ENCODE data around the gene RERE.

The RERE gene

DNA sequence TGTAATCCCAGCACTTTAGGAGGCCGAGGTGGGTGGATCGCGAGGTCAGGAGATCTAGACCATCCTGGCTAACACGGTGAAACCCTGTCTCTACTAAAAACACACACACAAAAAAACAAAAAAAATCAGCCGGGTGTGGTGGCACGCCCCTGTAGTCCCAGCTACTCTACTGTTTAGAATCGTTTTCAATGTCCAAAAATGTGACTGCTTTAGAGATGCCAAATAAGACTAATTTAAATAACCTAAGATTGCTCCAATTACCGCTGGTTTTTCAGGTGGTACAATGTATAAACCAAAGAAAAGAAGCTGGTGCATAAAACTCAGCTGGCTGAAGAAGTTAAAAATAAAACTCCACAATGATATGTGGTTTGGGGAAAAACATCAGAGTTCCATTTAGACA, 132.0 kb downstream of the RERE start:
- H2BK15ac ChIP-seq (ENCODE audit: low read length): no peak overlapping the region
- H2BK120ac ChIP-seq (ENCODE audit: low read depth, low read length): no peak overlapping the region
- no CpG with 5 or more reads among the region's 8 CpGs for WGBS, 2 donors (ENCODE audit: extremely low coverage in 2 of 2, insufficient read length in 2 of 2, insufficient replicate concordance in 1 of 2)
- H3K79me1 ChIP-seq (ENCODE audit: low read depth, low read length): no peaks in the 10 kb centered on the region
- H3K4me1 ChIP-seq (ENCODE audit: control insufficient read depth in 2 of 2, insufficient read depth in 1 of 2, low read depth in 1 of 2, low read length in 2 of 2): peaks cover 4 to 8% of the 10 kb centered on the region in 2 donors
- no peak overlapping the region for H3K14ac ChIP-seq (ENCODE audit: low read length)
- DNase-seq (ENCODE audit: low spot score): no peak
- no peaks in the 10 kb centered on the region for H3K27me3 ChIP-seq (ENCODE audit: control insufficient read depth in 3 of 3, insufficient read depth in 3 of 3, low read depth in 1 of 3, low read length in 3 of 3)
- no peak overlapping the region for H3K4me3 ChIP-seq (ENCODE audit: low read length in 2 of 2)
- no peak overlapping the region for H3K4ac ChIP-seq (ENCODE audit: low read length)
- no peak overlapping the region for H2BK5ac ChIP-seq (ENCODE audit: low read length)
- H2AFZ ChIP-seq (ENCODE audit: low read length): no peak overlapping the region
- H3K36me3 ChIP-seq (replicated peaks in 1 of 2; ENCODE audit: control insufficient read depth in 2 of 2, insufficient read depth in 2 of 2, low read length in 2 of 2): peaks cover 0 to 12% of the 10 kb centered on the region in 2 donors
- no peak overlapping the region for H3K18ac ChIP-seq (ENCODE audit: low read length)
- no peak overlapping the region for H3K23ac ChIP-seq (ENCODE audit: low read depth, low read length, poor library complexity)
- H4K8ac ChIP-seq (ENCODE audit: low read depth, low read length): no peak overlapping the region
- H3K9me3 ChIP-seq (replicated peaks in 1 of 2; ENCODE audit: control insufficient read depth in 2 of 2, insufficient read depth in 1 of 2, low read depth in 1 of 2, low read length in 2 of 2): peaks cover 0 to 10% of the 10 kb centered on the region in 2 donors
- no peak overlapping the region for H2BK12ac ChIP-seq (ENCODE audit: low read length)
- no peak overlapping the region for H2AK5ac ChIP-seq (ENCODE audit: low read depth, low read length)
- no peak overlapping the region for H3K27ac ChIP-seq (replicated peaks; ENCODE audit: low read length)
- H4K91ac ChIP-seq (ENCODE audit: low read depth, low read length, poor library complexity): no peak overlapping the region
- no peak overlapping the region for H3K4me2 ChIP-seq (ENCODE audit: insufficient read depth, low read length, poor library complexity, severe bottlenecking)
- no peak overlapping the region for H3K9ac ChIP-seq (ENCODE audit: low read depth, low read length, poor library complexity)

- no peak overlapping the region for H2BK120ac ChIP-seq (ENCODE audit: low read depth, low read length)
- no peak overlapping the region for H3K18ac ChIP-seq (ENCODE audit: low read length)
- no peak overlapping the region for H3K14ac ChIP-seq (ENCODE audit: low read length)
- no peak overlapping the region for H3K27ac ChIP-seq (replicated peaks; ENCODE audit: low read length)
- WGBS, 2 donors (ENCODE audit: extremely low coverage in 2 of 2, insufficient read length in 2 of 2, insufficient replicate concordance in 1 of 2): no CpG with 5 or more reads among the region's 1 CpG
- no peak overlapping the region for H3K23ac ChIP-seq (ENCODE audit: low read depth, low read length, poor library complexity)
- H3K4ac ChIP-seq (ENCODE audit: low read length): no peak overlapping the region
- H3K9me3 ChIP-seq (replicated peaks in 1 of 2; ENCODE audit: control insufficient read depth in 2 of 2, insufficient read depth in 1 of 2, low read depth in 1 of 2, low read length in 2 of 2): peaks cover 0 to 1% of the 10 kb centered on the region in 2 donors
- peaks cover 6 to 8% of the 10 kb centered on the region in 2 donors for H3K4me1 ChIP-seq (ENCODE audit: control insufficient read depth in 2 of 2, insufficient read depth in 1 of 2, low read depth in 1 of 2, low read length in 2 of 2)
- H3K27me3 ChIP-seq (ENCODE audit: control insufficient read depth in 3 of 3, insufficient read depth in 3 of 3, low read depth in 1 of 3, low read length in 3 of 3): no peaks in the 10 kb centered on the region
- H4K91ac ChIP-seq (ENCODE audit: low read depth, low read length, poor library complexity): no peak overlapping the region
- H2BK15ac ChIP-seq (ENCODE audit: low read length): no peak overlapping the region
- DNase-seq (ENCODE audit: low spot score): no peak
- H3K4me3 ChIP-seq (ENCODE audit: low read length in 2 of 2): no peak overlapping the region
- no peak overlapping the region for H3K9ac ChIP-seq (ENCODE audit: low read depth, low read length, poor library complexity)
- no peak overlapping the region for H3K4me2 ChIP-seq (ENCODE audit: insufficient read depth, low read length, poor library complexity, severe bottlenecking)
- no peak overlapping the region for H2AK5ac ChIP-seq (ENCODE audit: low read depth, low read length)
- H2BK12ac ChIP-seq (ENCODE audit: low read length): no peak overlapping the region
- no peaks in the 10 kb centered on the region for H3K79me1 ChIP-seq (ENCODE audit: low read depth, low read length)
- no peak overlapping the region for H2BK5ac ChIP-seq (ENCODE audit: low read length)
- no peak overlapping the region for H4K8ac ChIP-seq (ENCODE audit: low read depth, low read length)
- no peak overlapping the region for H2AFZ ChIP-seq (ENCODE audit: low read length)
- peaks cover 0 to 5% of the 10 kb centered on the region in 2 donors for H3K36me3 ChIP-seq (replicated peaks in 1 of 2; ENCODE audit: control insufficient read depth in 2 of 2, insufficient read depth in 2 of 2, low read length in 2 of 2)
Observed at GRCh38 chr1:8684590-8684989, 132.8 kb downstream of the RERE start.

DNA sequence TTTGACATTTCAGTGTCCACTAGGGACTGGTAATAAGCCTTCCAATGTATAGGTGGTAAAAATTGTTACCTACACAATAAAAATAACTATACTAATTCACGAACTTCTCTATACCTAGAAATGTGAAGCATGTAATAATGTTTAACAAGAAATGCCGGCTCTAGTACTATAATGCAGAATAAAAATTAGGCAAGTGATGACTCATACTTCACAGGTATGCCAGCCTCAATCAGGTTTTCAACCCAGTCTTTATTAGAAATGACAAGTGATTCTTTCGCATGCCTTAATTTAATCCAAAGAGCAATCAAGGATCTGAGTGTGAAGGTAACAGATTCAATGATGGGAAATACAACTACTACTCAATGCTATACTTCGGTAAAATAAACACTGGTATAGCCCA, 134.9 kb downstream of the RERE start:
- no peak overlapping the region for H2BK12ac ChIP-seq (ENCODE audit: low read length)
- H3K9ac ChIP-seq (ENCODE audit: low read depth, low read length, poor library complexity): no peak overlapping the region
- no peak overlapping the region for H3K23ac ChIP-seq (ENCODE audit: low read depth, low read length, poor library complexity)
- no peak overlapping the region for H3K18ac ChIP-seq (ENCODE audit: low read length)
- H2BK15ac ChIP-seq (ENCODE audit: low read length): no peak overlapping the region
- no peak overlapping the region for H4K91ac ChIP-seq (ENCODE audit: low read depth, low read length, poor library complexity)
- no peak overlapping the region for H3K4me2 ChIP-seq (ENCODE audit: insufficient read depth, low read length, poor library complexity, severe bottlenecking)
- no peak overlapping the region for H4K8ac ChIP-seq (ENCODE audit: low read depth, low read length)
- no peaks in the 10 kb centered on the region for H3K27me3 ChIP-seq (ENCODE audit: control insufficient read depth in 3 of 3, insufficient read depth in 3 of 3, low read depth in 1 of 3, low read length in 3 of 3)
- no peak overlapping the region for H2AFZ ChIP-seq (ENCODE audit: low read length)
- no peak overlapping the region for H3K14ac ChIP-seq (ENCODE audit: low read length)
- no CpG with 5 or more reads among the region's 4 CpGs for WGBS, 2 donors (ENCODE audit: extremely low coverage in 2 of 2, insufficient read length in 2 of 2, insufficient replicate concordance in 1 of 2)
- H3K27ac ChIP-seq (replicated peaks; ENCODE audit: low read length): no peak overlapping the region
- no peaks in the 10 kb centered on the region for H3K9me3 ChIP-seq (replicated peaks in 1 of 2; ENCODE audit: control insufficient read depth in 2 of 2, insufficient read depth in 1 of 2, low read depth in 1 of 2, low read length in 2 of 2)
- no peak overlapping the region for H2AK5ac ChIP-seq (ENCODE audit: low read depth, low read length)
- no peak for DNase-seq (ENCODE audit: low spot score)
- H3K4me3 ChIP-seq (ENCODE audit: low read length in 2 of 2): no peak overlapping the region
- no peak overlapping the region for H2BK120ac ChIP-seq (ENCODE audit: low read depth, low read length)
- no peak overlapping the region for H3K4ac ChIP-seq (ENCODE audit: low read length)
- no peak overlapping the region for H2BK5ac ChIP-seq (ENCODE audit: low read length)
- no peaks in the 10 kb centered on the region for H3K79me1 ChIP-seq (ENCODE audit: low read depth, low read length)
- H3K4me1 ChIP-seq (ENCODE audit: control insufficient read depth in 2 of 2, insufficient read depth in 1 of 2, low read depth in 1 of 2, low read length in 2 of 2): peaks cover 6 to 8% of the 10 kb centered on the region in 2 donors
- H3K36me3 ChIP-seq (replicated peaks in 1 of 2; ENCODE audit: control insufficient read depth in 2 of 2, insufficient read depth in 2 of 2, low read length in 2 of 2): peaks cover 0 to 11% of the 10 kb centered on the region in 2 donors

DNA sequence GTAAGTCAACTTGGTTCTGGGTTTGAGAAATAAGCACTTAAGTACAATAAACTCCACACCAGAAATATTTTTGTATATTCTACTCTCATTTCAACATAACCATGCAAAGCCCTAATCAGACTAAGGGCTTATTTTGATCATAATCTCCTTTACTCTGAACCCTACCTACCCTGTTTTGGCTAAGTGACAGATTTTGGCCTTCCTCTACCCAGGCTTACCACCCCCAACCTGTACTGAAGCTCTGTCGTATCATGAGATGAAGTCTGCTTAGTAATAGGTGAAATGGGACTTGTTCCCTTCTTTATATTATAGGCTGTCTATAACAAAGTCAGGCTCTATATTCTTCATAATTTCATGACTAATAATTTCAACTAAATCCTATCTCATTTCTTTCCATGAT, 135.5 kb downstream of the RERE start:
- peaks cover 6 to 8% of the 10 kb centered on the region in 2 donors for H3K4me1 ChIP-seq (ENCODE audit: control insufficient read depth in 2 of 2, insufficient read depth in 1 of 2, low read depth in 1 of 2, low read length in 2 of 2)
- no peak overlapping the region for H2BK5ac ChIP-seq (ENCODE audit: low read length)
- H3K9me3 ChIP-seq (replicated peaks in 1 of 2; ENCODE audit: control insufficient read depth in 2 of 2, insufficient read depth in 1 of 2, low read depth in 1 of 2, low read length in 2 of 2): no peaks in the 10 kb centered on the region
- no peak overlapping the region for H3K14ac ChIP-seq (ENCODE audit: low read length)
- no peaks in the 10 kb centered on the region for H3K79me1 ChIP-seq (ENCODE audit: low read depth, low read length)
- no peak overlapping the region for H2BK120ac ChIP-seq (ENCODE audit: low read depth, low read length)
- no peak overlapping the region for H3K18ac ChIP-seq (ENCODE audit: low read length)
- H3K23ac ChIP-seq (ENCODE audit: low read depth, low read length, poor library complexity): no peak overlapping the region
- WGBS, 2 donors (ENCODE audit: extremely low coverage in 2 of 2, insufficient read length in 2 of 2, insufficient replicate concordance in 1 of 2): no CpG with 5 or more reads among the region's 1 CpG
- no peak overlapping the region for H2BK12ac ChIP-seq (ENCODE audit: low read length)
- H3K27me3 ChIP-seq (ENCODE audit: control insufficient read depth in 3 of 3, insufficient read depth in 3 of 3, low read depth in 1 of 3, low read length in 3 of 3): no peaks in the 10 kb centered on the region
- no peak overlapping the region for H3K4me3 ChIP-seq (ENCODE audit: low read length in 2 of 2)
- H3K4ac ChIP-seq (ENCODE audit: low read length): no peak overlapping the region
- no peak for DNase-seq (ENCODE audit: low spot score)
- no peak overlapping the region for H2AFZ ChIP-seq (ENCODE audit: low read length)
- H2BK15ac ChIP-seq (ENCODE audit: low read length): no peak overlapping the region
- peaks cover 0 to 14% of the 10 kb centered on the region in 2 donors for H3K36me3 ChIP-seq (replicated peaks in 1 of 2; ENCODE audit: control insufficient read depth in 2 of 2, insufficient read depth in 2 of 2, low read length in 2 of 2)
- H3K27ac ChIP-seq (replicated peaks; ENCODE audit: low read length): no peak overlapping the region
- H3K4me2 ChIP-seq (ENCODE audit: insufficient read depth, low read length, poor library complexity, severe bottlenecking): no peak overlapping the region
- no peak overlapping the region for H2AK5ac ChIP-seq (ENCODE audit: low read depth, low read length)
- H4K8ac ChIP-seq (ENCODE audit: low read depth, low read length): no peak overlapping the region
- H3K9ac ChIP-seq (ENCODE audit: low read depth, low read length, poor library complexity): no peak overlapping the region
- H4K91ac ChIP-seq (ENCODE audit: low read depth, low read length, poor library complexity): no peak overlapping the region

All from neuronal stem cell (in vitro differentiated cells).